Parietal lobe (tissue), 2 donors: ENCODE results near the gene SDE2. TPM values are rescaled to one million over a fixed set of nuclear protein-coding genes. Genes with fewer than 3 reads are reported as not detected.

Experiments
- small RNA-seq: library from RNA; depleted of rRNA; stranded (forward); fragments of <200 nt; gene quantifications from one replicate; pipeline ENCODE3, GENCODE V24; 2014; ENCODE audit warnings: low replicate concordance
- total RNA-seq: library from RNA; depleted of rRNA; stranded (reverse); fragments of >200 nt; gene quantifications from one replicate; pipeline ENCODE4 v1.2.3, GENCODE V29; 2014

SDE2 gene
- 21.9 TPM for total RNA-seq

DNA sequence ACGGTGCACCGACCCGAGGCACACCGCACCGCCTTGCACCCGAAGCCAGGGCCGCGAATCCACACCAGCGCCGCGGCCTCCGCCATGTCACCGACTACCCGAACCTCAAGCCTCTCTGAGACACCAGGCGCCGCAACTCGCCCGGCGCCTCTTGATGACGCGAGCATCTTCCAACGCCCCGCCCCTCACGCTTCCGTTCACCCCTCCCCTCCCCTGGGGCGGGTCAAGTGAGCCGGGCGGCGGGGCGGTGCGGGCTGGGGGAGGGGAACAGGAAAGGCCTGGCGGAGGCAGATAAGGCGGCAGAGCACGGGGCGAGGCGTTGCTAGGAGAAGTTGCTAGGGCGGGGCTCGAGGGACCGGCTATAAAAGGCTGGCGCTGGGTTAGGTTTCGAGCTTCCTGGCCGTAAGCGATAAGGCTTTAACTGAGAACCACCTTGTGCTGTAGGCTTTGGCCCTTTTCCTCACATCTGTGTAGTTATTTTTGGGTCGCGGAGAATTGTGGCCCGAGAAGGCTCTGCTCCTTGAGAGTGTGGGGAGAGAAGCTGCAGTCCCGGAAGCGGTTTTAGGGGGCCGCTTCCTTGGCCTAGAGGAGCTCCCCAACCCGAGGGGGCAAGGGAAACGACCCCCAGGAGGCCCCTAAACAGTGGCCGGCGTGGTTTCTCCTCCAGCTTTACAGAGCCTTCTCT, at the start of gene SDE2:
Gene SDE2 (minus strand): TSS at position 117 of the 685 bp plus-strand sequence. CDS start 31 bp downstream, at position 86.

DNA sequence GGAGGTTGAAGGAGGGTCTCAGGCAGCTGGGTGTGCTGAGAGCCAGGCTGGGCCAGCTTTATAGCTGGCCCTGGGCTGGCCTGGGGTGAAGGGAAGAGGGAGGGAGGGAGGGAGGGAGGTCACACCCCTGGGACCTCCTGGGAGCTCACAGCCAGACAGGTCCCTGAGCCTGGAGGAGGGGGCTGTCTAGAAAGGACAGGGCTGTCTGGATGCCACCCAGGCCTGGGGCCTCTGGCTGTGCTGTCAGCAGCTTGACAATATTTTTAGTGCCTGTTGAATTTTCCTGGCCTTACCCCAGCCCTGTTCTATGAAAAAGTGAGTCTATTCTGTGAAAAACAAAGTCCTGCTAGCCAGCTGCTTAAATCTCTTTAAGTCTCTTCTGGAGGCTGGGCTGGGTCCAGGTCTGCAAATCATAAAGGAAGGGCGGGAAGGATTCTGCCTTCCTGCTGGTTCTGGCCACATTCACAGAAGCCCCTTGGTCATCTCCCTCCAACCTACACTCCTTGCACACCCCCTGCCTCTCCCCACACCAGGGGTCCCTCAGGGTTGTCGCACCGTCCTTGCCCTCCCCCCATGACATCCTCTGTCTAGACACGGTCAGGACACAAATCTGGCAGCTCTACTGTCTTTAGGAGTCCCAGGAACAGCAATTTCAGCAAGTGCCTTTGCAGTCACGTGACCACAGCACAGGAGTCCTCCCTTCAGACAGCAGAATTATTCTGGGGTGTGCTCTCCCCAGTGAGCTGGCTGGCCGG, 57.8 kb downstream of the SDE2 start, which contains the start of gene LEFTY2:
Gene LEFTY2 (minus strand): TSS at position 34 of the 755 bp plus-strand sequence. CDS start 80 bp downstream, outside the sequence.

Small RNAs within 50 kb of the gene (small RNA-seq; reads per million reads assigned to genes)
- not detected for gene AL117348.1
- not detected for gene NDUFA3P3

Other genes with a start within 250 kb of the SDE2 start
- 262 TPM for gene SRP9, start 221.5 kb downstream of the SDE2 start, total RNA-seq
- 9.4 TPM for gene EPHX1, start 189.2 kb downstream of the SDE2 start, total RNA-seq
- 4.4 TPM for gene TMEM63A, start 117.0 kb downstream of the SDE2 start, total RNA-seq
- not detected for gene LEFTY1, start 110.2 kb downstream of the SDE2 start, total RNA-seq
- 21.9 TPM for gene PYCR2, start 75.1 kb downstream of the SDE2 start, total RNA-seq
- not detected for gene LEFTY2, start 58.1 kb downstream of the SDE2 start, total RNA-seq
- gene H3-3A, start 63.4 kb upstream of the SDE2 start, total RNA-seq = 311 TPM
- 37.2 TPM for gene ACBD3, start 187.4 kb upstream of the SDE2 start, total RNA-seq
- gene MIXL1, start 224.3 kb upstream of the SDE2 start, total RNA-seq = not detected